HEK293 (cell line): Measurements from ENCODE around the gene POLD3.
A peak's percentile ranks its signal among the peaks of the same experiment; 100 is the strongest.

Experiments
- CTCF ChIA-PET: fragments of 350-600 bp; formaldehyde crosslinking; extraction: SDS; loops from one replicate; lab custom pipeline; 2021; ENCODE audit warnings: antibody characterized with exemption; lab: Yijun Ruan, JAX
- POLR2A ChIA-PET: fragments of 300-600 bp; formaldehyde crosslinking; extraction: SDS; loops from one replicate; lab custom pipeline; 2020; ENCODE audit warnings: antibody characterized with exemption, inconsistent platforms; lab: Yijun Ruan, JAX
- H3K27ac ChIP-seq: fragments of 200-500 bp; sonication (Bioruptor generic); 2 replicates; pipeline ENCODE4 v1.5.1; 2014; ENCODE audit warnings: low read depth, low read length, control low read depth, inconsistent platforms; ENCODE audit errors: extremely low read depth
- H3K36me3 ChIP-seq, 2 experiments: fragments of 200-500 bp in 1 of 2; sonication (Bioruptor generic) in 1 of 2; 1 replicate in 1 of 2; 2 replicates in 1 of 2; pipeline ENCODE4 v1.5.1; 2014 to 2017; ENCODE audit warnings: inconsistent platforms in 2 of 2, low read length in 2 of 2; ENCODE audit not compliant: control insufficient read depth in 2 of 2, insufficient read depth in 1 of 2
- H3K4me1 ChIP-seq: fragments of 200-500 bp; sonication (Bioruptor generic); 2 replicates; pipeline ENCODE4 v1.5.1; 2014; ENCODE audit warnings: mild to moderate bottlenecking, low read length, inconsistent platforms; ENCODE audit not compliant: control insufficient read depth, insufficient read depth
- H3K4me3 ChIP-seq: 2 replicates; pipeline ENCODE4 v1.5.1; 2011; ENCODE audit warnings: low read depth, mild to moderate bottlenecking, control low read depth, low read length, moderate library complexity
- H3K9me3 ChIP-seq: fragments of 200-500 bp; sonication (Bioruptor generic); 2 replicates; pipeline ENCODE4 v1.5.1; 2014; ENCODE audit warnings: low read depth, low read length, inconsistent platforms; ENCODE audit not compliant: control insufficient read depth, insufficient read depth
- AEBP2 ChIP-seq: fragments of 450-650 bp; formaldehyde crosslinking; IDR thresholded peaks from 2 replicates; pipeline ENCODE4 v1.5.1; 2016; ENCODE audit warnings: missing biosample characterization, missing genetic modification characterization, borderline replicate concordance
- EGR2 ChIP-seq: fragments of 450-650 bp; formaldehyde crosslinking; IDR thresholded peaks from 2 replicates; pipeline ENCODE4 v1.5.1; 2016; ENCODE audit warnings: low read depth, missing biosample characterization, missing genetic modification characterization
- GLIS2 ChIP-seq: fragments of 450-650 bp; formaldehyde crosslinking; IDR thresholded peaks from 2 replicates; pipeline ENCODE4 v1.5.1; 2016; ENCODE audit warnings: missing biosample characterization, missing genetic modification characterization
- SCRT1 ChIP-seq: fragments of 450-650 bp; formaldehyde crosslinking; IDR thresholded peaks from 2 replicates; pipeline ENCODE4 v1.5.1; 2016; ENCODE audit warnings: missing biosample characterization, missing genetic modification characterization, borderline replicate concordance
- SETDB1 ChIP-seq: IDR thresholded peaks from one replicate; pipeline ENCODE4 v1.6.1; 2017; ENCODE audit warnings: mild to moderate bottlenecking, low read length, moderate library complexity, mixed read lengths; ENCODE audit not compliant: insufficient read length
- SP7 ChIP-seq: fragments of 450-650 bp; formaldehyde crosslinking; IDR thresholded peaks from 2 replicates; pipeline ENCODE4 v1.5.1; 2016; ENCODE audit warnings: missing biosample characterization, missing genetic modification characterization
- WT1 ChIP-seq: fragments of 450-650 bp; formaldehyde crosslinking; IDR thresholded peaks from 2 replicates; pipeline ENCODE4 v1.5.1; 2016; ENCODE audit warnings: missing biosample characterization, missing genetic modification characterization
- ZBTB21 ChIP-seq: fragments of 450-650 bp; formaldehyde crosslinking; IDR thresholded peaks from 2 replicates; pipeline ENCODE4 v1.5.1; 2017; ENCODE audit warnings: missing biosample characterization, missing genetic modification characterization
- ZNF133 ChIP-seq: fragments of 450-650 bp; formaldehyde crosslinking; IDR thresholded peaks from 2 replicates; pipeline ENCODE4 v1.5.1; 2016; ENCODE audit warnings: missing biosample characterization, missing genetic modification characterization
- ZNF175 ChIP-seq: fragments of 450-650 bp; formaldehyde crosslinking; IDR thresholded peaks from 2 replicates; pipeline ENCODE4 v1.5.1; 2016; ENCODE audit warnings: missing biosample characterization, missing genetic modification characterization
- ZNF292 ChIP-seq: fragments of 450-650 bp; formaldehyde crosslinking; IDR thresholded peaks from 2 replicates; pipeline ENCODE4 v1.5.1; 2016; ENCODE audit warnings: low read depth, missing biosample characterization, missing genetic modification characterization, borderline replicate concordance
- ZNF354C ChIP-seq: fragments of 450-650 bp; formaldehyde crosslinking; IDR thresholded peaks from 2 replicates; pipeline ENCODE4 v1.5.1; 2016; ENCODE audit warnings: missing biosample characterization, missing genetic modification characterization, low read depth, borderline replicate concordance
- ZNF488 ChIP-seq: fragments of 450-650 bp; formaldehyde crosslinking; IDR thresholded peaks from 2 replicates; pipeline ENCODE4 v1.5.1; 2016; ENCODE audit warnings: missing biosample characterization, missing genetic modification characterization
- ZNF529 ChIP-seq: fragments of 450-650 bp; formaldehyde crosslinking; IDR thresholded peaks from 2 replicates; pipeline ENCODE4 v1.5.1; 2017; ENCODE audit warnings: missing genetic modification characterization, missing biosample characterization; ENCODE audit not compliant: insufficient replicate concordance
- ZNF623 ChIP-seq: fragments of 450-650 bp; formaldehyde crosslinking; IDR thresholded peaks from 2 replicates; pipeline ENCODE4 v1.5.1; 2016; ENCODE audit warnings: missing biosample characterization, missing genetic modification characterization
- ZNF664 ChIP-seq: fragments of 450-650 bp; formaldehyde crosslinking; IDR thresholded peaks from 2 replicates; pipeline ENCODE4 v1.5.1; 2016; ENCODE audit warnings: missing biosample characterization, missing genetic modification characterization
- ZNF768 ChIP-seq: fragments of 450-650 bp; formaldehyde crosslinking; IDR thresholded peaks from 2 replicates; pipeline ENCODE4 v1.5.1; 2018; ENCODE audit warnings: missing biosample characterization, mild to moderate bottlenecking, missing genetic modification characterization
- TF ChIP-seq, protein P1 (sequence below): fragments of 450-650 bp; formaldehyde crosslinking; IDR thresholded peaks from 2 replicates; pipeline ENCODE4 v1.5.1; 2017; ENCODE audit warnings: missing biosample characterization, missing genetic modification characterization
- TF ChIP-seq, protein P2 (sequence below): fragments of 450-650 bp; formaldehyde crosslinking; IDR thresholded peaks from 2 replicates; pipeline ENCODE4 v1.5.1; 2016; ENCODE audit warnings: missing biosample characterization, missing genetic modification characterization

POLD3 gene

DNA sequence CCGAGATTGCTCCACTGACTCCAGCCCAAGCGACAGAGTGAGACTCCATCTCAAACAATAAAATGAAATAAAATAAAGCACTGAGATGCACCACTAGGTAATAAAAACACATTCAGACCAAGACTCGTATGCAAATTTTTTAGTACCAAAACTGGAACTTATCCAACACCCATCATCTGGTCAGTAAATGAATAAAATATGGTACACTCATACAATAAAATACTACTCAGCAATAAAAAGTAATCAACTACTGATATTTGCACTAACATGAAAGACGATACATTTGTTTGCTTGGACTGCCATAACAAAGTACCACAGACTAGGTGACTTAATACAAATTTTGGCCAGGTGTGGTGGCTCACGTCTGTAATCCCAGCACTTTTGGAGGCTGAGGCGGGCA lies 17.8 kb upstream of the POLD3 start:
- H3K9me3 ChIP-seq = no peaks in the 10 kb centered on the region
- H3K27ac ChIP-seq = no peak overlapping the region
- H3K4me3 ChIP-seq = no peak overlapping the region
- no peaks in the 10 kb centered on the region for H3K4me1 ChIP-seq
- H3K36me3 ChIP-seq = no peaks in the 10 kb centered on the region
- CTCF ChIA-PET = no interaction called here
- POLR2A ChIA-PET = no interaction called here
- TF ChIP-seq SP7 (tag by site-specific recombination) (no peak), ZNF529 (no peak), ZBTB21 (tag by site-specific recombination) (no peak), GLIS2 (tag by site-specific recombination) (no peak), ZNF175 (no peak), AEBP2 (tag by site-specific recombination) (no peak), ZNF354C (tag by site-specific recombination) (no peak), SETDB1 (no peak), WT1 (tag by site-specific recombination) (no peak), EGR2 (tag by site-specific recombination) (no peak), ZNF292 (tag by site-specific recombination) (no peak), SCRT1 (tag by site-specific recombination) (no peak), ZNF664 (tag by site-specific recombination) (no peak), ZNF768 (tag by site-specific recombination) (no peak), ZNF488 (no peak)
- TF ChIP-seq, protein P1, sequence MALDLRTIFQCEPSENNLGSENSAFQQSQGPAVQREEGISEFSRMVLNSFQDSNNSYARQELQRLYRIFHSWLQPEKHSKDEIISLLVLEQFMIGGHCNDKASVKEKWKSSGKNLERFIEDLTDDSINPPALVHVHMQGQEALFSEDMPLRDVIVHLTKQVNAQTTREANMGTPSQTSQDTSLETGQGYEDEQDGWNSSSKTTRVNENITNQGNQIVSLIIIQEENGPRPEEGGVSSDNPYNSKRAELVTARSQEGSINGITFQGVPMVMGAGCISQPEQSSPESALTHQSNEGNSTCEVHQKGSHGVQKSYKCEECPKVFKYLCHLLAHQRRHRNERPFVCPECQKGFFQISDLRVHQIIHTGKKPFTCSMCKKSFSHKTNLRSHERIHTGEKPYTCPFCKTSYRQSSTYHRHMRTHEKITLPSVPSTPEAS = no peak
- TF ChIP-seq, protein P2, sequence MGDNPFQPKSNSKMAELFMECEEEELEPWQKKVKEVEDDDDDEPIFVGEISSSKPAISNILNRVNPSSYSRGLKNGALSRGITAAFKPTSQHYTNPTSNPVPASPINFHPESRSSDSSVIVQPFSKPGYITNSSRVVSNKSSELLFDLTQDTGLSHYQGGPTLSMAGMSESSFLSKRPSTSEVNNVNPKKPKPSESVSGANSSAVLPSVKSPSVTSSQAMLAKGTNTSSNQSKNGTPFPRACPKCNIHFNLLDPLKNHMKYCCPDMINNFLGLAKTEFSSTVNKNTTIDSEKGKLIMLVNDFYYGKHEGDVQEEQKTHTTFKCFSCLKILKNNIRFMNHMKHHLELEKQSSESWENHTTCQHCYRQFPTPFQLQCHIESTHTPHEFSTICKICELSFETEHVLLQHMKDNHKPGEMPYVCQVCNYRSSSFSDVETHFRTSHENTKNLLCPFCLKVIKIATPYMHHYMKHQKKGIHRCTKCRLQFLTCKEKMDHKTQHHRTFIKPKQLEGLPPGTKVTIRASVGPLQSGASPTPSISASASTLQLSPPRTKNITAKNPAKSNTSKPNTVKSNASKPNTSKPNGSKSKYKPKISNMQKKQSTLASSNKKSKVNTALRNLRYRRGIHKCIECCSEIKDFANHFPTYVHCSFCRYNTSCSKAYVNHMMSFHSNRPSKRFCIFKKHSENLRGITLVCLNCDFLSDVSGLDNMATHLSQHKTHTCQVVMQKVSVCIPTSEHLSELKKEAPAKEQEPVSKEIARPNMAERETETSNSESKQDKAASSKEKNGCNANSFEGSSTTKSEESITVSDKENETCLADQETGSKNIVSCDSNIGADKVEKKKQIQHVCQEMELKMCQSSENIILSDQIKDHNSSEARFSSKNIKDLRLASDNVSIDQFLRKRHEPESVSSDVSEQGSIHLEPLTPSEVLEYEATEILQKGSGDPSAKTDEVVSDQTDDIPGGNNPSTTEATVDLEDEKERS (tag by site-specific recombination) = no peak
- TF ChIP-seq, all 188 proteins: peak for 0

DNA sequence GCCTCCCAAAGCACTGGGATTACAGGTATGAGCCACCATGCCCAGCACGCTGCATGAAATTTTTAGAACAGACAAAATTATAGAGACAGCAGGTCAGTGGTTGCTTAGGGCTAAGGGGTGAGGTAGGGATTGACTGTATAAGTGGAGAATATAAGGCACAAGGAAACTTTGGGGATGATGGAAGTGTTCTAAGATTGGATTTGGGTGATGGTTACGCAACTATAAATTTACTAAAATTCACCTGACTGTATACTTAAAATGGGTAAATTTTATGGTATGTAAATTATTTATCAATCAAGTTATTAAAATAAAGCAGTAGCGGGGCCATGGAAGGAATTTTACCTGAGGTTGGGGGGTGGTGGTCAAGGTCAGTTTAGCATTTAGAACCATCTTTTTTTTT lies 16.4 kb upstream of the POLD3 start:
- Histone ChIP-seq H3K9me3 (no peaks in the 10 kb centered on the region), H3K27ac (no peak overlapping the region), H3K4me1 (no peaks in the 10 kb centered on the region), H3K4me3 (no peak overlapping the region), H3K36me3 (no peaks in the 10 kb centered on the region)
- CTCF ChIA-PET = interaction anchor here (0.8 kb wide), 1 partner anchor 123 kb away, joined by 3 read pairs; no protein-coding TSS in a partner anchor
- POLR2A ChIA-PET = no interaction called here
- TF ChIP-seq ZNF623 (tag by site-specific recombination) = no peak
- peak; percentile 46; the same call in 1 of the 2 replicates for TF ChIP-seq ZNF133 (tag by site-specific recombination)
